Measurements from ENCODE around the gene NKD2.

Gene NKD2

DNA sequence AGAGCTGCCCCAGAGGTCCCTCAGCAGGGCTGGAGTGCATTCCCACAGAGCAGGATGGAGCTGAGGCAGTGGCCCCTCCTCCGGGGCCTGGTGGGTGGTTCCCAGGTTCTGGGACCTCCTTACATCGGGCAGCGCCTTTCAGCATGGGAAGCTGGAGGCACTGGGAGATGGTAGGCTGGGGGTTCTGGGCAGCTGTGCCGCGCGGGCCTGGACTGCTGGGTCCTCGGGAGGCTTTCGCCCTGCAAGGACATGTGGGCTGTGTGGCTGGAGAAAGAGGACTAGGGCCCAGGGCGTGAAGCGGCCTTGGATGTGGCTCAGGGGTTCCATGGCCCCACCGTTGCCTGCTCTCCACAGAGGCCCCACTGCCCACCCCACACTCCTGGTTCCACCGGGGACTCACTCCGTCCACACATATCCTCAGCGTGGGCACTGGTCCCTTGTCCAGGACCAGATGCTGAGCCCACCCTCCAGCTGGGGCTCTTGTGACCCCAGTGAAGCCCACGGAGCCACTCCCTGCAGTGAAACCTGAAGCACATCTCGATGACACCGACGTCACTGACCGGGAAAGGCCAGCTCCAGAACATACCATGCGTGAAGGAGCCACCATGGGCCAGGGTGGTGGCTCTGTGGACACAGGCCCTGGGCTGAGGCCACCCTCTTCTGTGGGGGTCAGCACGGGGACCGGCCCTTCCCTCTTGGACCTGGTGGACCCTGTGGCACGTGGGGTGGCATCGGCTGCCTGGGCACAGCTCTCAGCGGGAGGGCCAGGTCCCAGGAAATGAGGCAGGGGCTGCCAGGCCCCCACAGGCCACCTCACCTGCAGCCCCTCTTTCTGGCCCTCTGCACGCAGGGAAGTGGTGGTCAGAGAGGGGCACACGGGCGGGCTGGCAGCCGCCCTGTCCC is 31.5 kb upstream of the NKD2 start:
- H2AFZ ChIP-seq (ENCODE audit: low read length) = no peak overlapping the region
- peaks cover 10% of the 10 kb centered on the region for H3K4me1 ChIP-seq (ENCODE audit: insufficient read depth, low read length, poor library complexity, severe bottlenecking)
- no peaks in the 10 kb centered on the region for H3K36me3 ChIP-seq (ENCODE audit: insufficient read depth, low read length)
- H3K9ac ChIP-seq (ENCODE audit: low read depth, low read length, poor library complexity, severe bottlenecking) = no peak overlapping the region
- peaks cover 3% of the 10 kb centered on the region; the same call in 1 of the 2 replicates for H3F3A ChIP-seq (ENCODE audit: low read depth)
- TF ChIP-seq, protein P1, sequence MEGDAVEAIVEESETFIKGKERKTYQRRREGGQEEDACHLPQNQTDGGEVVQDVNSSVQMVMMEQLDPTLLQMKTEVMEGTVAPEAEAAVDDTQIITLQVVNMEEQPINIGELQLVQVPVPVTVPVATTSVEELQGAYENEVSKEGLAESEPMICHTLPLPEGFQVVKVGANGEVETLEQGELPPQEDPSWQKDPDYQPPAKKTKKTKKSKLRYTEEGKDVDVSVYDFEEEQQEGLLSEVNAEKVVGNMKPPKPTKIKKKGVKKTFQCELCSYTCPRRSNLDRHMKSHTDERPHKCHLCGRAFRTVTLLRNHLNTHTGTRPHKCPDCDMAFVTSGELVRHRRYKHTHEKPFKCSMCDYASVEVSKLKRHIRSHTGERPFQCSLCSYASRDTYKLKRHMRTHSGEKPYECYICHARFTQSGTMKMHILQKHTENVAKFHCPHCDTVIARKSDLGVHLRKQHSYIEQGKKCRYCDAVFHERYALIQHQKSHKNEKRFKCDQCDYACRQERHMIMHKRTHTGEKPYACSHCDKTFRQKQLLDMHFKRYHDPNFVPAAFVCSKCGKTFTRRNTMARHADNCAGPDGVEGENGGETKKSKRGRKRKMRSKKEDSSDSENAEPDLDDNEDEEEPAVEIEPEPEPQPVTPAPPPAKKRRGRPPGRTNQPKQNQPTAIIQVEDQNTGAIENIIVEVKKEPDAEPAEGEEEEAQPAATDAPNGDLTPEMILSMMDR (conservative IDR thresholded peaks at IDR 0.05; ENCODE audit: low read length) = no peak
- no peak for TF ChIP-seq EZH2phosphoT487 (IDR thresholded peaks at IDR 0.05; ENCODE audit: borderline replicate concordance)
- no peaks in the 10 kb centered on the region for H3K79me2 ChIP-seq (ENCODE audit: insufficient read depth, low read length)
- H3K27me3 ChIP-seq (ENCODE audit: insufficient read depth, low read length, poor library complexity, severe bottlenecking) = no peaks in the 10 kb centered on the region
- H3K4me2 ChIP-seq (ENCODE audit: low read depth, low read length, poor library complexity, severe bottlenecking) = no peak overlapping the region
- no peaks in the 10 kb centered on the region for H4K20me1 ChIP-seq (ENCODE audit: insufficient read depth, low read length, poor library complexity, severe bottlenecking)
- H3K4me3 ChIP-seq (ENCODE audit: low read length, poor library complexity, severe bottlenecking) = no peak overlapping the region
- no peaks in the 10 kb centered on the region for H3K9me2 ChIP-seq (replicated peaks; ENCODE audit: low read depth, low read length)
- H3K9me3 ChIP-seq (ENCODE audit: insufficient read depth, low read depth, low read length) = no peaks in the 10 kb centered on the region

DNA sequence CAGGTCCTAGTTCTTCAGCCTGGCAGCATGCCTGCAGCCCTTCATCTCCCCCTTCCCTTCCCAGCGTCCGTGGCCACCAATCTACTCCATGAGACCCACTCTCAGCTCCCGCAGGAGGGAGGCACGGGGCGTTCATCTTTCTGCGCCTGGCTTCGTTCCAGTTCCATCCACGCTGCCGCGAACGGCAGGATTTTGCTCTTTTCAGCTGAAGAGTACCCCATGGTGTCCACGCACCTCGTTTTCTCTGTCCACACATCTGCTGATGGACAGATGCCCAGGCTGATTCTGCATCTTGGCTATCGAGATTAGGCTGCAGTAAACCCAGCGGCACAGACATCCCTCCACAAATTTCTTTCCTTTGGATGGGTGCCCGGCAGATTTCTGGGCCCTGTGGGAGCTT is 30.5 kb upstream of the NKD2 start:
- Histone ChIP-seq H3K4me2 (ENCODE audit: low read depth, low read length, poor library complexity, severe bottlenecking) (no peak overlapping the region), H3K4me3 (ENCODE audit: low read length, poor library complexity, severe bottlenecking) (no peak overlapping the region), H3K4me1 (ENCODE audit: insufficient read depth, low read length, poor library complexity, severe bottlenecking) (peaks cover 10% of the 10 kb centered on the region), H3K27me3 (ENCODE audit: insufficient read depth, low read length, poor library complexity, severe bottlenecking) (no peaks in the 10 kb centered on the region), H3K9me2 (replicated peaks; ENCODE audit: low read depth, low read length) (no peaks in the 10 kb centered on the region), H2AFZ (ENCODE audit: low read length) (no peak overlapping the region), H3K9ac (ENCODE audit: low read depth, low read length, poor library complexity, severe bottlenecking) (no peak overlapping the region), H4K20me1 (ENCODE audit: insufficient read depth, low read length, poor library complexity, severe bottlenecking) (no peaks in the 10 kb centered on the region), H3F3A (ENCODE audit: low read depth) (peaks cover 3% of the 10 kb centered on the region; the same call in 1 of the 2 replicates), H3K36me3 (ENCODE audit: insufficient read depth, low read length) (no peaks in the 10 kb centered on the region), H3K79me2 (ENCODE audit: insufficient read depth, low read length) (no peaks in the 10 kb centered on the region), H3K9me3 (ENCODE audit: insufficient read depth, low read depth, low read length) (no peaks in the 10 kb centered on the region)
- no peak for TF ChIP-seq EZH2phosphoT487 (IDR thresholded peaks at IDR 0.05; ENCODE audit: borderline replicate concordance)
- TF ChIP-seq, protein P1 (conservative IDR thresholded peaks at IDR 0.05; ENCODE audit: low read length) = no peak

DNA sequence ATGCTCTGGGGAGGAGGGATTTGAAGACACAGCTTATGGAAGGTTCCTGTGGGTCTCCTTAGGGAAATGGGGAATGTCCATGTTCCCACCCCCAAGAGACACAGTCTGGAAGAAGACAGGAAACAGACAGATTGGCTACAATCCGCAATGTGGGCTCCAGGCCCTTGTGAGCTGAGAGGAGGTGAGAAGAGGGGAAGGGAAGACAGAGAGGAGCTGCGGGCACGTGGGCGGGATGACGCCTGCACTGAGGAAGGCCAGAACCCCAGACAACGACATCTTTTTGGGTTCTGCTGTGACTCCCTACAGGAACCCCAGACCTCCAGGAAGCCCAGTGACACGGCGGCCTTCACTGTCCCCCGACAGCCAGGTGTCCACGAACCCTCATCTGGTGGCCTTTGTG is 29.9 kb upstream of the NKD2 start:
- 0 out of 2 replicates have a peak, but pooled peaks cover 3% of the 10 kb centered on the region for H3F3A ChIP-seq (ENCODE audit: low read depth)
- H3K4me1 ChIP-seq (ENCODE audit: insufficient read depth, low read length, poor library complexity, severe bottlenecking) = peaks cover 12% of the 10 kb centered on the region
- TF ChIP-seq, protein P1 (conservative IDR thresholded peaks at IDR 0.05; ENCODE audit: low read length) = no peak
- no peak for TF ChIP-seq EZH2phosphoT487 (IDR thresholded peaks at IDR 0.05; ENCODE audit: borderline replicate concordance)
- no peaks in the 10 kb centered on the region for H4K20me1 ChIP-seq (ENCODE audit: insufficient read depth, low read length, poor library complexity, severe bottlenecking)
- no peak overlapping the region for H3K4me2 ChIP-seq (ENCODE audit: low read depth, low read length, poor library complexity, severe bottlenecking)
- no peak overlapping the region for H2AFZ ChIP-seq (ENCODE audit: low read length)
- H3K4me3 ChIP-seq (ENCODE audit: low read length, poor library complexity, severe bottlenecking) = no peak overlapping the region
- no peak overlapping the region for H3K9ac ChIP-seq (ENCODE audit: low read depth, low read length, poor library complexity, severe bottlenecking)
- H3K9me2 ChIP-seq (replicated peaks; ENCODE audit: low read depth, low read length) = no peaks in the 10 kb centered on the region
- no peaks in the 10 kb centered on the region for H3K36me3 ChIP-seq (ENCODE audit: insufficient read depth, low read length)
- H3K27me3 ChIP-seq (ENCODE audit: insufficient read depth, low read length, poor library complexity, severe bottlenecking) = no peaks in the 10 kb centered on the region
- H3K79me2 ChIP-seq (ENCODE audit: insufficient read depth, low read length) = no peaks in the 10 kb centered on the region
- H3K9me3 ChIP-seq (ENCODE audit: insufficient read depth, low read depth, low read length) = no peaks in the 10 kb centered on the region
